HG02571 (cell line): ENCODE measurements around the gene RD3L.

Experiments
- ATAC-seq: cut with Tn5 transposase; IDR thresholded peaks from one replicate; pipeline ENCODE4 v1.9.1; 2021; ENCODE audit warnings: mild to moderate bottlenecking, moderate library complexity; ENCODE audit not compliant: unreplicated experiment

Gene RD3L

GRCh38 chr14:103897075-103897947 lies 45.0 kb downstream of the RD3L start:
- no peak for ATAC-seq

DNA sequence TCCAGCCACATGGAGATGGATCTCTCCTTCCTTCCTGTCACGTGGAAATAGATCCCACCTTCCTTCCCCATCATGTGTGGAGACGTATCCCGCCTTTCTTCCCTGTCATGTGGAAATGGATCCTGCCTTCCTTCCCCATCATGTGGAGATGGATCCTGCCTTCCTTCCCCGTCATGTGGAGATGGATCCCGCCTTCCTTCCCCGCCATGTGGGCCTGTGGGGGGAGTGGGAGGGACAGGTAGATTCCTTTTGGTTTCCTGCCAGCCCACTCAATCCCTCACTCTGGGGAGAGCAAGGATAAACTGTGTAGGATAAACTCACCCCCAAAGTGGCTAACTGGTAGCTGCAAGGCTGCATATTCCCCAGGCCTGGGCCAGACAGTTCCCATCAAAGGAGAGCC lies 45.8 kb downstream of the RD3L start:
- ATAC-seq, result no peak

GRCh38 chr14:103894723-103895059 lies 47.6 kb downstream of the RD3L start:
- no peak for ATAC-seq

DNA sequence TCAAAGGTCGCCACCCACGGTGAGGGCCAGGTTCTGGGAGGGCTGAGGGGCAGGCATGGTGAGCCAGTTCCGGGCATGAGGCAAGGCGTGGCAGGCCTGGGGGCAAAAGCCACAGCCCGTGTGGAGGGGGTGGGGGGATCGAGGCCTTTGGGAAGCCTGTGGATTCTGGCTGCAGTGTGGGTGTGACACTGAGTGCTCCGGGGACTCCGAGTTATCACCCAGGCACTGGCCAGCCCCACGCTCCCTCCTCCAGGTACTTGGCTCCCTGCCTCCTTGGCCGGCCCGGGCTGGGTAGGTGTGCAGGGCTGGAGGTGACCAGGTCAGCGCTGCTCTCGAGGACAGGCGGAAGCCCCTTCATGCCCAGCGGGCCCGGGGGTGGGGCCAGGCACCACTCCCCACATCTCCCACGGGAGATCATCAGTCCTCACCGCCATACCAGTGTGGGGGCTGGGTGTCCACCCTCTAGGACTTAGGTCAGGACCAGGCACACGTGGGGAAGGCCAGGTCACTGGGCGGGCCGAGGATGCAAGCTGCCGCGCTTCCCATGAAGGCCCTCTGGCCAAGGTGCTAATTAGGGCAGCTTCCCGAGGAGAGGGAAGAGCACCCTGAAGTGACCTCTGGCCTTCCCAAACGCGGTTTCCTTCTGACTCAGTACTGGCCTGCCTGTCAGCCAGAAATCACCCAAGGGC lies 48.2 kb downstream of the RD3L start:
- ATAC-seq, result no peak

DNA sequence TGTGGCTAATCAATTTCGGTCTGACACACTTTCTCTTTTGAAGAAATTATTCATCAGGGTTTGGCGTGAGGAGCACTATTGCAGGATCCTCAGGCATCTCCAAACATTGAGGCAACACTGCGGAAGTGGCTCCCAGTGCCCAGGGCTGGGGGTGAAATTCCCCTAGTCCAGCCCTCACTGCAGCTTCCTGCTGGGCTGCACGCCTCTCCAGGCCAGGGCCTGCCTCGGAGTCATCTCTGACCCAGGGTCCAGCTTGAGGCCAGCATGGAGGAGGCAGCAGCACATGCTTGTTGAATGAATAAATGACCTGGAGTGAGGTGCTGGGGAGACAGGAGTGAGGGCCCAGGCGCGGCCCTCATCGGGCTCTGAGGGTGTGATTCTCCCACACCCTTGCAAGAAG lies 50.1 kb downstream of the RD3L start:
- ATAC-seq, result no peak

DNA sequence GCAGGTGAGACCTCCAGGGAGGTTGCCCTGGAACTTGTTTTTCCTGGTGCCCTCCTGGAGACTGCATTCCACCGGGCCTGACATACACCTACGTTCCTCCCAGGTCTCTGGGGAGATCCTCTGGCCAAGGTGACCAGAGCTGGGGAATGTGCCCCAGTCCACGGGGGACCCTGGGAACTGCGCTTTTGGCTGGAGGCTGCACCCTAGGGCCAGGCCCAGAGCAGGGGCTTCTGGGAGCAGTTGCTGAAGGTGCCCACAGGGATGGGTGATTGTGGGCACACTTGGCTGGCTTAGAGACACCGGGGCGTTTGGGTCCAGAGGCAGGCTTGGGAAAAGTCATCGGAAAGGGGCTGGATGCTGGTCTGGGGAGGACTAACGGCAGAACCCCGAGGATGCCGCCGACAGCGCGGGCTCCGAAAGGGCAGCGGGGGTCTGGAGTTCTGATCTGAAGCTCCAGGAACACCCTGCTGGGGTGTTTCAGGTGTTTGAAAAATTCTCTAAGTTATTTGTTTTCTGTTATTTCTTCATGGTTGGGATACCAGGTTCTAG lies 50.6 kb downstream of the RD3L start:
- ATAC-seq, result no peak

DNA sequence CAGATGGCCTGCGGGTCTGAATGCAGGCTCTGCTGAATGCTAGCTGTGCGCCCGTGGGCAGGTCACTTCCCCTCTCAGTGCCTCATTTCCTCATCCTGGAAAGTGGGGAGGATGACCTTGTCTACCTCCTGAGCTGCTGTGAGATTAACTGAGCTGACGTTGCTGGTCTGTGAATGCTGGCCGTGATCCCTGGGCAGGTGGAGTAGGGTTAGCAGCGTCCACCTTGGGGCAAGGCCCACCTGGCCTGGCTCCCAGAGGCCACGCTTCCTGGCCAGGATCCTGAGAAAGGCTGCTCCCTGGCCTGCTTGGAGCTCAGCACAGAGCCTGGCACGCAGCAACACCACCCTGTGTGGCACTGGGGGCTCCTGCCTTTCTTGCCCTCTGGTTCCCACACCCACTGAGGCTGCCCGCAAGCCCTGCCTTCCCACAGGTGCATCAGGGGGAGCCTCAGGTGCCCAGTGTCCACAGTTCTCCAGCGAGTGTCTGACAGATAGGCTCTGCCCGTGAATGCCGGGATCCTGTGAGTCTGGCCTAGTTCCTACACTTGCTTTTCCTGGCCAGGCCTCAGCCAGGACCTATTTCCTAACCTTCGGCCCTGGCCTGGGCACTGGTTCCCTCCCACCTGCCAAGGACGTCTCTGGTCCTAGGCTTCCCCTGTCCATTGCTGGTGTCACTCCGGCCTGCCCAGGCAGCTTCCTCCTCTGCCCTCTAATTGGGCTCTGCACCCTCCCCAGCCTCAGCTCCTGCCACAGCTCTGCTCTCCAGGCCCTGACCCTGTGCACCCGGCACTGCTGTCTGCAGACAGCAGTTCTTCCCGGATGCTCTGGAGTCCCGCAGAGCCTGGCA lies 51.3 kb downstream of the RD3L start:
- no peak for ATAC-seq
